Esophagus squamous epithelium (tissue), 5 donors: ENCODE results near the gene POU2F1. TPM values are rescaled to one million over a fixed set of nuclear protein-coding genes. Genes with fewer than 3 reads are reported as not detected.
"Not testable (repeated sequence)": the region's sequence is repeated elsewhere in the genome, so short reads cannot be mapped to it uniquely, and the experiment has no call there.

Experiments
- DNase-seq: peaks from one replicate; lab custom pipeline; 2025; lab: John Stamatoyannopoulos, UW
- H3K27ac ChIP-seq, 4 donors: fragments of 200-600 bp; sonication (generic); one replicate each; pipeline ENCODE4 v1.5.1; 2016 to 2019; ENCODE audit warnings: mild to moderate bottlenecking in 1 of 4
- H3K27me3 ChIP-seq, 4 donors: fragments of 200-600 bp; sonication (generic); 1 replicate in 3 of 4; 2 replicates in 1 of 4; pipeline versions ENCODE4 v1.5.1 to v1.6.0; 2017 to 2021; ENCODE audit warnings: antibody characterized with exemption in 1 of 4
- H3K36me3 ChIP-seq, 3 donors: fragments of 200-600 bp; sonication (generic); one replicate each; pipeline ENCODE4 v1.5.1; 2016 to 2019
- H3K4me1 ChIP-seq, 3 donors: fragments of 200-600 bp; sonication (generic); one replicate each; pipeline ENCODE4 v1.5.1; 2017 to 2019
- H3K4me3 ChIP-seq, 4 donors: fragments of 200-600 bp; sonication (generic); 1 replicate in 3 of 4; 2 replicates in 1 of 4; pipeline ENCODE4 v1.5.1; 2016 to 2019; ENCODE audit warnings: mild to moderate bottlenecking in 2 of 4, moderate library complexity in 1 of 4
- H3K9me3 ChIP-seq, 3 donors: fragments of 200-600 bp; sonication (generic); one replicate each; pipeline ENCODE4 v1.5.1; 2016 to 2019
- POLR2A ChIP-seq, 4 donors: fragments of 450-650 bp; IDR thresholded peaks; one replicate each; pipeline ENCODE4 v1.6.1; 2017; ENCODE audit warnings: antibody characterized with exemption in 4 of 4, mild to moderate bottlenecking in 4 of 4, moderate library complexity in 3 of 4
- WGBS, 2 donors: methylation state at CpG; one replicate each; pipeline ENCODE4 v1.1.5; 2018; 5-methylcytosine and 5-hydroxymethylcytosine counted together
- intact Hi-C: fragments of 100-400 bp; cut with DNase I; formaldehyde crosslinking; loops from one replicate; pipeline ENCODE4 v1.15.0; 2022
- total RNA-seq, 4 donors: library from RNA; depleted of rRNA; stranded (reverse); fragments of >200 nt; gene quantifications; one replicate each; pipeline ENCODE4 v1.1.0, GENCODE V29; 2016
- TF ChIP-seq, protein P1 (sequence below), 6 experiments: fragments of 450-650 bp in 4 of 6; fragments of 200-600 bp in 2 of 6; sonication (generic) in 2 of 6; IDR thresholded peaks; one replicate each; pipeline ENCODE4 v1.5.1; 2016 to 2019; ENCODE audit warnings: antibody characterized with exemption in 6 of 6, mild to moderate bottlenecking in 4 of 6, moderate library complexity in 4 of 6
- donor health status: DM: yes; HTN: yes; CAD: no.

Gene POU2F1
- total RNA-seq, 4 donors from 2014 or later: 7.8 to 10.5 (median 9.2) TPM

DNA sequence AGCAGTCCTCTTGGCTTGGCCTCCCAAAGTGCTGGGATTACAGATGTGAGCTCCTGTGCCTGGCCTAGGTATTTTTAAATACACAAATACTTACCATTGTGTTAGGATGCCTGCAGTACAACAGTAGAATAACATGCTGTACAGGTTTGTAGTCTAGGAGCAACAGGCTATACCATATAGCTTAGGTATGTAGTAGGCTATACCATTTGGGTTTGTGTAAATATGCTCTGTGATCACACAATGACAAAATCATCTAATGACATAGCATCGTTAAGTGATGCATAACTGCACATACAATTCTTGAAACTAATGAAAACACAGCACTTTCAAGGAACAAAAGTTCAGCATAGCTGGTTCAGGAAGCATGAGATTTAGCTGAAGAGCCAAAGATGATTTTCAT, 12.7 kb downstream of the POU2F1 start:
- Histone ChIP-seq H3K4me3 (no peak overlapping the region), H3K27ac (no peak overlapping the region), H3K27me3 (no peaks in the 10 kb centered on the region), H3K9me3 (no peaks in the 10 kb centered on the region), H3K36me3 (no peaks in the 10 kb centered on the region), H3K4me1 (peaks cover 0 to 26% (median 4%) of the 10 kb centered on the region in 3 donors)
- WGBS, 2 donors: 47 to 56% methylated on average over 1 of the region's 1 CpG
- no peak for TF ChIP-seq POLR2A (IDR thresholded peaks at IDR 0.05)
- TF ChIP-seq, protein P1, sequence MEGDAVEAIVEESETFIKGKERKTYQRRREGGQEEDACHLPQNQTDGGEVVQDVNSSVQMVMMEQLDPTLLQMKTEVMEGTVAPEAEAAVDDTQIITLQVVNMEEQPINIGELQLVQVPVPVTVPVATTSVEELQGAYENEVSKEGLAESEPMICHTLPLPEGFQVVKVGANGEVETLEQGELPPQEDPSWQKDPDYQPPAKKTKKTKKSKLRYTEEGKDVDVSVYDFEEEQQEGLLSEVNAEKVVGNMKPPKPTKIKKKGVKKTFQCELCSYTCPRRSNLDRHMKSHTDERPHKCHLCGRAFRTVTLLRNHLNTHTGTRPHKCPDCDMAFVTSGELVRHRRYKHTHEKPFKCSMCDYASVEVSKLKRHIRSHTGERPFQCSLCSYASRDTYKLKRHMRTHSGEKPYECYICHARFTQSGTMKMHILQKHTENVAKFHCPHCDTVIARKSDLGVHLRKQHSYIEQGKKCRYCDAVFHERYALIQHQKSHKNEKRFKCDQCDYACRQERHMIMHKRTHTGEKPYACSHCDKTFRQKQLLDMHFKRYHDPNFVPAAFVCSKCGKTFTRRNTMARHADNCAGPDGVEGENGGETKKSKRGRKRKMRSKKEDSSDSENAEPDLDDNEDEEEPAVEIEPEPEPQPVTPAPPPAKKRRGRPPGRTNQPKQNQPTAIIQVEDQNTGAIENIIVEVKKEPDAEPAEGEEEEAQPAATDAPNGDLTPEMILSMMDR (IDR thresholded peaks at IDR 0.05): no peak
- no peak for DNase-seq
- intact Hi-C loops: no loop called here

DNA sequence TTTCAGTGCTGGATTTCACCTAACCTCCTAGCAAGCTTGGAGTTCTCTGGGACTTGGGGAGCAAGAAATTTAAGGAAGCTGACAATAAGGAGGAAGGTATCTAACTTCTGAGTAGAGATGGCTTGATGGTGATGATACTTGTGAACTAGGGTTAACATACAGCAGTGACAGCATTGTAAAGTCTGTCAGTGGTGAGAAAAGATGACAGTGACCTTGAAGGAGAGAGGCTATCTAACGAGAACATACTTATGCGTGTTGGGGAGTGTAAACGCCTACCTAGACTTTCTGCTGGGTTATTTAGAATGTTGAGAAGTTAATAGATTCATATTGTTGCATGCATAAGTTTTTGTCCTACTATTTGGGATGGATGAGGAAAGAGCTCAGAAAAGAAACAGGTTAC, 16.3 kb downstream of the POU2F1 start:
- Histone ChIP-seq H3K27me3 (no peaks in the 10 kb centered on the region), H3K36me3 (no peaks in the 10 kb centered on the region), H3K9me3 (no peaks in the 10 kb centered on the region), H3K4me1 (peaks cover 0 to 19% (median 4%) of the 10 kb centered on the region in 3 donors), H3K27ac (no peak overlapping the region), H3K4me3 (no peak overlapping the region)
- no peak for DNase-seq
- 90 to 98% methylated on average over 3 of the region's 3 CpGs for WGBS, 2 donors
- intact Hi-C loops: no loop called here
- TF ChIP-seq, protein P1 (IDR thresholded peaks at IDR 0.05): no peak
- no peak for TF ChIP-seq POLR2A (IDR thresholded peaks at IDR 0.05)

DNA sequence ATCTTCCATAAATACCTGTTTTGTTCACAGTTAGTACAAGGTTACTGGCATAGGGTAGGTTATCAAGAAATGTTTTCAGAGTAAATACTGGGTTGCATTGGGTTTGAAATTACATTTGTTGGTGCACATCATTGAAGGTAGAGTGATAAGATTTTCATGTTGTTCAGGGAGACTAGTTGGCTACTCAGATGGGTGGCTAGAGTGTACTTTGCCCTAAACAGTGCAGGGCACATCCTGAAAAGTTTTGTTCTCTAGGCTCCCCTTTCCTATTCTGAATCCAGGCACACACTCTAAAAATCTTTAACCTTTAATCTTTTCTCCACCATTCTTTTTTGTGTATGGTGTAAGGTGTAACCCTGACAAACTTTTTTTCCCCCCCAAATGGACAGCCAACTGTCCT, 18.0 kb downstream of the POU2F1 start:
- H3K4me1 ChIP-seq: peaks cover 0 to 19% (median 4%) of the 10 kb centered on the region in 3 donors
- no peak overlapping the region for H3K4me3 ChIP-seq
- no peaks in the 10 kb centered on the region for H3K27me3 ChIP-seq
- intact Hi-C loops: no loop called here
- peaks cover 0 to under 1% (median 0%) of the 10 kb centered on the region in 3 donors for H3K36me3 ChIP-seq
- TF ChIP-seq POLR2A (IDR thresholded peaks at IDR 0.05): no peak
- TF ChIP-seq, protein P1 (IDR thresholded peaks at IDR 0.05): no peak
- H3K9me3 ChIP-seq: no peaks in the 10 kb centered on the region
- H3K27ac ChIP-seq: no peak overlapping the region
- no peak for DNase-seq

DNA sequence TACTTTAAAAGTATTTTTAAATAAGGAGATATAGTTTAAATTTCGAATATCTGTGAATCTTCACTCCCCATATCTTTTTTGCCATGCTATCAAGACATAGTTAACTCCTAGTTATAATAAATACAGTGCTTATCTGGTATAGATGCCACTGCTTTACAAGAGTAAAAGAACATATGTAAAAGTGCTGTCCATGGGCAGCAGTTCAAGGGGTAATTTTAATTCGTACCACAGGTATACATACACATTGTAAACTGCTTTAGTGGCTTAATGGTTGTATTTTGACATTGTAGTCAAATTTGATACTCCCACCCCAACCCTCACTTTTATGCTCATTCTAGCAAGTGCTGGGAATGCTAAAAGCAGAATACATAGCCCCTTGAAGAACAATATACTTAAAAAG, 18.6 kb downstream of the POU2F1 start:
- Histone ChIP-seq H3K27me3 (no peaks in the 10 kb centered on the region), H3K27ac (no peak overlapping the region), H3K36me3 (peaks cover 0 to 4% (median 0%) of the 10 kb centered on the region in 3 donors), H3K4me1 (peaks cover 0 to 18% (median 4%) of the 10 kb centered on the region in 3 donors), H3K4me3 (no peak overlapping the region), H3K9me3 (no peaks in the 10 kb centered on the region)
- 84 to 89% methylated on average over 2 of the region's 2 CpGs for WGBS, 2 donors
- intact Hi-C loops: no loop called here
- DNase-seq: no peak
- no peak for TF ChIP-seq POLR2A (IDR thresholded peaks at IDR 0.05)
- TF ChIP-seq, protein P1 (IDR thresholded peaks at IDR 0.05): no peak

DNA sequence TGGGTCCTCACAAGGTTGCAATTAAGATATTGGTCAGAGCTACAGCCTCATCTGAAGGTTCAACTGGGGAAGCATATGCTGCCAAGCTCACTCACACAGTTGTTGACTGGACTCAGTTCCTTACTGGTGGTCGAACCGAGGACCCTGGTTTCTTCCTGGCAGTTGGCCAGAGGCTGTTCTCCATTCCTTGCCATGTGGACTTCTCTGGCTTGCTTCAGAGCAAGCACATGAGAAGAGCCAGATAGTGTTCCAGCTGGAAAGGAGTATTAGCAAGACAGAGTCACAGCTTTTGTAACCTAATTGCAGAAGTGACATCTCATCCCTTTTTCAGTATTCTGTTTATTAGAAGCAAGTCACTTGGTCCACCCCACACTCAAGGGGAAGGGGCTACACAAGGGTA, 23.6 kb downstream of the POU2F1 start:
- H3K27me3 ChIP-seq: no peaks in the 10 kb centered on the region
- TF ChIP-seq POLR2A (IDR thresholded peaks at IDR 0.05): no peak
- TF ChIP-seq, protein P1 (IDR thresholded peaks at IDR 0.05): no peak
- peaks cover 0 to 4% (median 0%) of the 10 kb centered on the region in 3 donors for H3K36me3 ChIP-seq
- intact Hi-C loops: no loop called here
- WGBS, 2 donors: 85 to 88% methylated on average over 2 of the region's 2 CpGs
- H3K27ac ChIP-seq: no peak overlapping the region
- no peaks in the 10 kb centered on the region for H3K4me1 ChIP-seq
- no peaks in the 10 kb centered on the region for H3K9me3 ChIP-seq
- H3K4me3 ChIP-seq: no peak overlapping the region
- no peak for DNase-seq

DNA sequence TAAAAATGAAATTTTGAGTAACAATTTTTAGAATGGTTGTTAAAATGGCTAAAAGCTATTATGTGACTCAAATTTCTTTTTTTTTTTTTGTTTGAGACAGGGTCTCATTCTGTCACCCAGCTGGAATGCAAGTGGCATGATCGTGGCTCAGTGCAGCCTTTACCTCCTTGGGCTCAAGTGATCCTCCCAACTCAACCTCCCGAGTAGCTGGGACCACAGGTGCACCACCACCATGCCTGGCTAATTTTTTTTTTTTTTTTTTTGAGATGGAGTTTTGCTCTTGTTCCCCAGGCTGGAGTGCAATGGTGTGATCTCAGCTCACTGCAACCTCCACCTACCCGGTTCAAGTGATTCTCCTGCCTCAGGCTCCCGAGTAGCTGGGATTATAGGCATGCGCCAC, 24.5 kb downstream of the POU2F1 start:
- H3K27ac ChIP-seq, H3K4me3 ChIP-seq, DNase-seq, H3K36me3 ChIP-seq, intact Hi-C loops, H3K9me3 ChIP-seq, H3K4me1 ChIP-seq, H3K27me3 ChIP-seq: not testable (repeated sequence)
- WGBS, 2 donors: 93 to 97% methylated on average over 2 to 5 of the region's 5 CpGs
